Measurements from ENCODE around the gene MCM10. TPM values are rescaled to one million over a fixed set of nuclear protein-coding genes. Genes with fewer than 3 reads are reported as not detected.

MCM10 gene
- total RNA-seq, 1 donor, result 0.42 TPM

DNA sequence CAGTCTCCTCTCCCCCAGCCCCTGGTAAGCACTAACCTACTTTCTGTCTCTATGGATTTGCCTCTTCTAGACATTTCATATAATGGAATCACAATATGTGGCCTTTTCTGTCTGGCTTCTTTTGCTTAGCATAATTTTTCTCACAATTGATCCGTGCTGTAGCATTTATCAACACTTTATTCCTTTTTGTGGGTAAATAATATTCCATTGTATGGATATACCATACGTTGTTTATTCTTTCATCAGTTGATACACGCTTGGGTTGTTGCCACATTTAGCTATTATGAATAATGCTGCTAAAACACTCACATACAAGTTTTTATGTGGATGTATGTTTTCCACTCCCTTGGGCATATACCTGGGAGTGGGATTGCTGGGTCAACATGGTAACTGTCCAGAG lies 25.8 kb downstream of the MCM10 start:
- H3K9me3 ChIP-seq (ENCODE audit: low read depth, low read length), result no peaks in the 10 kb centered on the region
- no peaks in the 10 kb centered on the region for H3K4me1 ChIP-seq (ENCODE audit: insufficient read depth, low read length)
- no peaks in the 10 kb centered on the region for H3K27me3 ChIP-seq (ENCODE audit: insufficient read depth, low read length)
- H3K4me3 ChIP-seq (ENCODE audit: low read length), result no peak overlapping the region

GRCh38 chr10:13188593-13188992 lies 27.2 kb downstream of the MCM10 start:
- H3K9me3 ChIP-seq (ENCODE audit: low read depth, low read length), result no peaks in the 10 kb centered on the region
- no peaks in the 10 kb centered on the region for H3K27me3 ChIP-seq (ENCODE audit: insufficient read depth, low read length)
- H3K4me1 ChIP-seq (ENCODE audit: insufficient read depth, low read length), result no peaks in the 10 kb centered on the region
- H3K4me3 ChIP-seq (ENCODE audit: low read length), result no peak overlapping the region

DNA sequence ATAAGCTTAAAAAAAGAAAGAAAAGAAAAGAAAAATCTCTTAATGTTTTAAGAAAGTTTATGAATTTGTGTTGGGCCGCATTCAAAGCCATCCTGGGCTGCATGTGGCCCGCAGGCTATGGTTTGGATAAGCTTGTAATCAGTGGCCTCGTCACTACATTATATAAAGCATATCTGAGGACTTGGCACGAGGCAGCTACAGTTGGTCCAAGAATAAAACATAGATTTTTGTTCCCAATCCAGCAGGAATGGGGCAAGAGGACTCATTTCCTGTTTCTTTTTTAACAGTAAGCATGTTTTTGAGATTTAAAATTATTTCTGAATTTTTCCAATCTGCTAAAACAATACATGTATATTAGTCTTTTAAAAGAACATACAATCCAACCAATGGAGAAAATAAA lies 28.6 kb downstream of the MCM10 start:
- H3K4me1 ChIP-seq (ENCODE audit: insufficient read depth, low read length), result no peaks in the 10 kb centered on the region
- no peaks in the 10 kb centered on the region for H3K27me3 ChIP-seq (ENCODE audit: insufficient read depth, low read length)
- H3K4me3 ChIP-seq (ENCODE audit: low read length), result no peak overlapping the region
- H3K9me3 ChIP-seq (ENCODE audit: low read depth, low read length), result no peaks in the 10 kb centered on the region

- no peaks in the 10 kb centered on the region for H3K27me3 ChIP-seq (ENCODE audit: insufficient read depth, low read length)
- no peaks in the 10 kb centered on the region for H3K9me3 ChIP-seq (ENCODE audit: low read depth, low read length)
- H3K4me3 ChIP-seq (ENCODE audit: low read length), result no peak overlapping the region
- no peaks in the 10 kb centered on the region for H3K4me1 ChIP-seq (ENCODE audit: insufficient read depth, low read length)
These were observed 29.5 kb downstream of the MCM10 start for GRCh38 chr10:13190816-13191215.

DNA sequence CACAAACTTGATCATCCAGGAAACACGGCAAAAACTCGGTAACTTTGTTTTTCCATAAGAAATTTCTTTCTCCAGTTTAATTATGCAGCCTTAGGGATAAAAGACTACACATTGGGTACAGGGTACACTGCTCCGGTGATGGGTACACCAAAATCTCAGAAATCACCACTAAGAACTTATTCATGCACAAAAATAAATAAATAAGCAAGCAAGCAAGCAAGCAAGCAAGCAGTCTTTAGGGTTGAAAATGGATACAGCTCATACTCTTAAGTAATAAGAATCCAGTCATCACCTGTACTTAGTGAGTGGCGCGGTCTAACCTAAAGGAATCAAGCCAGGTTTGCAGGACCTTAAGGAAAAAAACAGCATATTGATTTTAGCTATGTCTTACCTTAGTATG lies 30.0 kb downstream of the MCM10 start:
- Histone ChIP-seq H3K27me3 (ENCODE audit: insufficient read depth, low read length) (no peaks in the 10 kb centered on the region), H3K9me3 (ENCODE audit: low read depth, low read length) (no peaks in the 10 kb centered on the region), H3K4me3 (ENCODE audit: low read length) (no peak overlapping the region), H3K4me1 (ENCODE audit: insufficient read depth, low read length) (no peaks in the 10 kb centered on the region)

DNA sequence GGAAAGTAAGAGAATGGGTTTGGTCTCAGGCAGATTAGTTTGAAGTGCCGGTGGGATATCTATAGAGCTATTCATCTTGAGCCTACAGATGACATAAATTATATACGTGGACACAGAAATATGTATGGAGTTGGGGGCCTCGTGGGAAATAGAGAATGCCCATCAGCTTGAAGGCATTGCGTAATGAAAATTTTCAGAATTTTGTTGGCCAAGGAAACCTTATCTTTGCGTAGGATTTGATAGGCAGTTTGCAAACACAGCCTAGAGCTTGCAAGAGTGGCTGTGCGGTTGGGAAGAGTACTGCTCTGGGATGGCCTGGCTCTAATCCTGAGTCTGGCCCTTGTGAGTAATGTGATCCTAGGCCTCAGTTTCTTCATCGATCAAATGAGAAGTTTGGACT lies 32.3 kb downstream of the MCM10 start:
- no peaks in the 10 kb centered on the region for H3K27me3 ChIP-seq (ENCODE audit: insufficient read depth, low read length)
- H3K4me1 ChIP-seq (ENCODE audit: insufficient read depth, low read length), result no peaks in the 10 kb centered on the region
- no peaks in the 10 kb centered on the region for H3K9me3 ChIP-seq (ENCODE audit: low read depth, low read length)
- no peak overlapping the region for H3K4me3 ChIP-seq (ENCODE audit: low read length)

- Histone ChIP-seq H3K27me3 (ENCODE audit: insufficient read depth, low read length) (no peaks in the 10 kb centered on the region), H3K4me3 (ENCODE audit: low read length) (no peak overlapping the region), H3K4me1 (ENCODE audit: insufficient read depth, low read length) (no peaks in the 10 kb centered on the region), H3K9me3 (ENCODE audit: low read depth, low read length) (no peaks in the 10 kb centered on the region)
These were observed 33.7 kb downstream of the MCM10 start for GRCh38 chr10:13195016-13195415.

GRCh38 chr10:13201132-13201531 lies 39.8 kb downstream of the MCM10 start:
- Histone ChIP-seq H3K4me3 (ENCODE audit: low read length) (no peak overlapping the region), H3K27me3 (ENCODE audit: insufficient read depth, low read length) (no peaks in the 10 kb centered on the region)

GRCh38 chr10:13206091-13206490 lies 44.7 kb downstream of the MCM10 start:
- H3K9me3 ChIP-seq (ENCODE audit: low read depth, low read length), result no peaks in the 10 kb centered on the region
- no peaks in the 10 kb centered on the region for H3K4me1 ChIP-seq (ENCODE audit: insufficient read depth, low read length)
- no peak overlapping the region for H3K4me3 ChIP-seq (ENCODE audit: low read length)
- H3K27me3 ChIP-seq (ENCODE audit: insufficient read depth, low read length), result no peaks in the 10 kb centered on the region

More at GRCh38 chr10:13201132-13201531, 39.8 kb downstream of the MCM10 start:
- H3K9me3 ChIP-seq (ENCODE audit: low read depth, low read length), result no peaks in the 10 kb centered on the region
- H3K4me1 ChIP-seq (ENCODE audit: insufficient read depth, low read length), result no peaks in the 10 kb centered on the region

DNA sequence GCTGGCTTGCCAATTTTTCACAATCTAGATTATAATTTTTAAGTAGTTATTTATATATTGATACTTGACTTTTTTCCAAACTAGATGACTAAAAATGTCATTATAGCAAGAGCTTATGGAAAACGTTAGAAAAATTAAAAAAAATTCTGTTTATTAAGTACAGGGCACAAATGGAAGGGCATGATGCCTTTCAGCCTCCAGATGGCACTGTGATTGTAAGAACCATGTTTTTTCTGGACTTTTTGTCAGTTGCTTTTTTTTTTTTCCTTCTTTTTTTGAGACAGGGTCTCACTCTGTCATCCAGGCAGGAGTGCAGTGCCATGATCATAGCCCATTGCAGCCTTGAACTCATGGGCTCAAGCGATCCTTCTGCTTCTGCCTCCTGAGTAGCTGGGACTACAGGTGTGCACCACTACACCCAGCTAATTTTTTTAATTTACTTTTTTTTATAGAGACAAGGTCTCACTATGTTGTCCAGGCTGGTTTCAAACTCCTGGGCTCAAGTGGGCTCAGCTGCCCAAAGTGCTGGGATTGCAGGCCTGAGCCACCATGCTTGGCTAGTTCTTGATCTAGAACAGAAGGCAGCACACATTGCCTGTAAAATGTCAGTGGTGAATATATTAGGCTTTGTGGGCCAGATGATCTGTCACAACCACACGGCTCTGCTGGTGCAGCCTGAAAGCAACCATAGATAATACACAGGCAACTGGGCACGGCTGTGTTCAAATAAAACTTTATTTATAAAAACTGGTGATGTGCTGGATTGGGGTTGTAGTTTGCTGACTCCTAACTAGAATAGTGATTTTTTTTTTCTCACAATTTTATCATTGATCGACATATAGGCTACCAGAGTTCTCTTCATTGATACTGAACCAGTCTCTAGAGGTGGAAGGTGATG lies 45.4 kb downstream of the MCM10 start:
- Histone ChIP-seq H3K27me3 (ENCODE audit: insufficient read depth, low read length) (no peaks in the 10 kb centered on the region), H3K4me3 (ENCODE audit: low read length) (no peak overlapping the region), H3K4me1 (ENCODE audit: insufficient read depth, low read length) (no peaks in the 10 kb centered on the region), H3K9me3 (ENCODE audit: low read depth, low read length) (no peaks in the 10 kb centered on the region)

DNA sequence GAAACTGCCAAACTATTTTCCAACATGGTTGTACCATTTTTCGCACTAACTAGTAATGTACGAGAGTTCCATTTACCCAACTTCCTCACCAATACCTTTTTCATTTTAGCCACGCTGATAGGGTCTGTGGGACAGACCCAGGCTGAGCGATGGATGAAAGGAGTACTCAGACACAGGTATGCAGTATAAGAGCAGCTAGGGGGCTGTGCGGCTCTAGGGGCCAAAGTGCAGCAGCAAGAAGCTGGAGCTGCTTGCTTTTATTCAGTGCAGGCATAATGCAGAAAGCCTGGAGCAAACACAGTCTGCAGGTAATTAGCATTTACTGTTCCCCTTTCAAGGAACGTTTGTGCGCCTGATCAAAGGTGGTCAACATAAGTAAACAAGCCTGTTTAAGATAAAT lies 51.8 kb downstream of the MCM10 start:
- no peaks in the 10 kb centered on the region for H3K9me3 ChIP-seq (ENCODE audit: low read depth, low read length)
- no peak overlapping the region for H3K4me3 ChIP-seq (ENCODE audit: low read length)
- no peaks in the 10 kb centered on the region for H3K27me3 ChIP-seq (ENCODE audit: insufficient read depth, low read length)
- no peaks in the 10 kb centered on the region for H3K4me1 ChIP-seq (ENCODE audit: insufficient read depth, low read length)

- Histone ChIP-seq H3K9me3 (ENCODE audit: low read depth, low read length) (no peaks in the 10 kb centered on the region), H3K4me1 (ENCODE audit: insufficient read depth, low read length) (no peaks in the 10 kb centered on the region), H3K4me3 (ENCODE audit: low read length) (no peak overlapping the region), H3K27me3 (ENCODE audit: insufficient read depth, low read length) (no peaks in the 10 kb centered on the region)
These were observed 57.5 kb downstream of the MCM10 start for GRCh38 chr10:13218878-13219277.

DNA sequence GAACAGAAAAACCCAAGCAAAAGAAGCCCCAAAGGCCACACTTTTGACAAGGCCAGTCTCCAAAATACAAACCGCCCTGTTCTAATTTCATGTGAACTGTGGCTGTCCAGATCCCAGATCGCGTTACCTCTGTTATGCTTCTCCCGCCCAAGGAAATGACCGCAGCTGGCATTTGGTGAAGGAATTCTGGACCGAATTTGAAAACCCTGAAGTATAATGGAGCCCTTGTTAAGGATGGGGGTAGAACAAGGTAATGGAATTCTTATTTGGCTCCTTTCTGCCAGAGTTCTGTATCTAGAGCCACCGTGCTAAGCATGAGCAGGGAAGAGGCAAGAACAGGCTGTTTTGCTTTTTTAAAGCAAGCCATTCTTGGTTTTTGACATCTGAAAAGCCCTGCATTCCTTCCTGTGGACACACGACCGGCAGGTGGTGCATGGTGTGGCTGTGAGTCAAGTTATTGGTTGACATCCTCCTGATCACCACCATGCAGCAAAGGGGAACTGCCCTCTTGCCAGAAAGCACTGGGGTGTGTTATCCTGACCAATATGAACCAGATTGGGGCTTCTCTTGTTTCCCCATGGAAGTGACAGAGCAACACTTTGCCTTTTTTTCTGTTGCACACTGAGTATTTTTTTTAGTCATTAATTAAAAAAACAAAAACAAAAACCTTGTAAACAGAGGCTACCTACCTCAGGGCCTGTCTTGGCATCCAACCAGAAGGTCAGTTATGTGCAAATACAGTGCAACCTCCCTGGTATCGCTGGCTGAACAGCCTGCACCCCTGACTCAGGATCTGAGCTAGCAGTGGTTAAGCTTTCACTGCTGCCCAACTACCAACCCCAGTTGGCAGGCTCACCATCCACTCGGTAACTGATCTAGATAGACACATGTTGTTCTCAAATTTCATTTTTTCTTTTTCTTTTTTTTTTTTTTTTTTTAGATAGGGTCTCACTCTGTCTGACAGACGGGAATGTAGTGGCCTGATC lies 58.6 kb downstream of the MCM10 start:
- no peaks in the 10 kb centered on the region for H3K9me3 ChIP-seq (ENCODE audit: low read depth, low read length)
- H3K4me1 ChIP-seq (ENCODE audit: insufficient read depth, low read length), result no peaks in the 10 kb centered on the region
- no peaks in the 10 kb centered on the region for H3K27me3 ChIP-seq (ENCODE audit: insufficient read depth, low read length)
- H3K4me3 ChIP-seq (ENCODE audit: low read length), result no peak overlapping the region

DNA sequence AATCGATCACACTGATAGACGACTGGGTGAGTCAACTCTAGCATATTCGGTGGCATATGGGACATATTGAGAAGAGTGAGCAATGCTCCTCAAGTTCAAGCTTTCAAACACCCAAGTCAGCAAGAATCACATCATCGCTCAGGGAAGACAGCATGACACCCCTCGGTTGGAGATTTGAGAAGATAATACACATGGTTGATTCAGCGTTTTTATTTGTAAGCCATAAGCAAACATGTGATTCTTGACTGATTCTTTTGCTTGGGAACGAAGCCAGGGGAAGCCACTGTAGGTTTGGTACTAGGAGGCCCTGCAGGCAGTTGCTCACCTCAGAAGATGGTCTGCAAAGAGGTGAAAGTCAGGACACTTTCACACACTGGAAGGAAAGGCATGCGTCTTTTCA lies 60.2 kb downstream of the MCM10 start:
- no peaks in the 10 kb centered on the region for H3K4me1 ChIP-seq (ENCODE audit: insufficient read depth, low read length)
- no peaks in the 10 kb centered on the region for H3K27me3 ChIP-seq (ENCODE audit: insufficient read depth, low read length)

DNA sequence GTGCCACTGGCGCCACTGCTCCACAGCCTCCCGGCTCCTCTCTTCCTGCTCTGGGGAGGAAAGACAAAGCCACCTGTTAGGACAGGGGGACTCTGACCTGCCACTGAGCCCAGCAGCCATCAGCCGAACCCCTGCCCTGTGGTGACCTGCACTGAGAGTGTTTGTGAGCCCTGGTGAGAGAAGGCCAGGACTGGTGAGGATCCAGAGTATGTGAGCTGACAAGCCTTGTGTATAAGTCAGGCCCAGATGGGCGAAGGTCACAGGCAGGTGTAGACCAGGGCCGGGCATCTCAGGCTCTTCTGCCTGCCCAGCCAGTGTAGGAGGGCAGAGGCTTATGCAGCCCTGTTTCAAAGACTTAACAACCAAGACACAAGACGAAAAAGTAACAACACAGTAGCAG lies 60.8 kb downstream of the MCM10 start:
- no peaks in the 10 kb centered on the region for H3K27me3 ChIP-seq (ENCODE audit: insufficient read depth, low read length)
- H3K4me3 ChIP-seq (ENCODE audit: low read length), result no peak overlapping the region
- H3K9me3 ChIP-seq (ENCODE audit: low read depth, low read length), result no peaks in the 10 kb centered on the region
- H3K4me1 ChIP-seq (ENCODE audit: insufficient read depth, low read length), result no peaks in the 10 kb centered on the region

More for the DNA sequence above, 60.2 kb downstream of the MCM10 start:
- H3K9me3 ChIP-seq (ENCODE audit: low read depth, low read length), result no peaks in the 10 kb centered on the region
- H3K4me3 ChIP-seq (ENCODE audit: low read length), result no peak overlapping the region

Data from mononuclear cell (primary cell).